ENCODE data around the gene AP5S1. TPM values are rescaled to one million over a fixed set of nuclear protein-coding genes. Genes with fewer than 3 reads are reported as not detected.
"Not testable (repeated sequence)": the region's sequence is repeated elsewhere in the genome, so short reads cannot be mapped to it uniquely, and the experiment has no call there.

AP5S1 gene
- total RNA-seq, 1 experiment from 2014 or later: 18.3 TPM

GRCh38 chr20:3786665-3787323, 33.6 kb upstream of the AP5S1 start, which contains the start of gene CENPB:
TSS of gene CENPB (minus strand) at chr20:3786740. CDS start at chr20:3786483, 257 bp downstream.
- H3K36me3 ChIP-seq (ENCODE audit: low read depth): no peaks in the 10 kb centered on the region
- ChIA-PET POLR2A (ENCODE audit: unreplicated experiment) (interaction anchor here (0.6 to 1.0 kb wide), 7 partner anchors 9 to 136 kb away, joined by 3 to 15 read pairs (median 4); partner anchors contain the start of gene ADISSP), CTCF (interaction anchor here (0.6 to 2.1 kb wide), 5 partner anchors 18 to 62 kb away, joined by 4 to 12 read pairs (median 6); partner anchors contain the start of gene AP5S1)
- intact Hi-C loops (cut with micrococcal nuclease; ENCODE audit: unreplicated experiment): loop anchor here (1.0 to 10.0 kb wide), 5 partner anchors 34 to 318 kb away; partner anchors contain the start of genes AP5S1, MAVS and RNF24
- H3K9me2 ChIP-seq (ENCODE audit: insufficient read depth): no peaks in the 10 kb centered on the region
- peaks cover 34% of the 10 kb centered on the region for H3K79me2 ChIP-seq (ENCODE audit: low read depth)
- peaks cover 21% of the 10 kb centered on the region for H3F3A ChIP-seq (ENCODE audit: insufficient read depth, low read depth)
- BruUV-seq (replicated peaks): no TSS peak
- H3K4me2 ChIP-seq: peak within 1 kb of the TSS; percentile 97
- DNase-seq: peak; percentile 59 to 96
- H4K20me1 ChIP-seq (ENCODE audit: insufficient read depth): peaks cover 34% of the 10 kb centered on the region
- TF ChIP-seq EZH2 (IDR thresholded peaks at IDR 0.05; ENCODE audit: low read depth) (no peak), CTCF (conservative IDR thresholded peaks at IDR 0.05) (peak; percentile 56; the same call in 1 of the 2 replicates)
- no peaks in the 10 kb centered on the region for H3K9me3 ChIP-seq (ENCODE audit: insufficient read depth, low read depth)
- H3K27ac ChIP-seq: no peak within 1 kb of the TSS
- H3K27me3 ChIP-seq (ENCODE audit: insufficient read depth, low read depth): no peaks in the 10 kb centered on the region
- peak within 1 kb of the TSS; percentile 82 for H2AFZ ChIP-seq
- H3K4me1 ChIP-seq (replicated peaks; ENCODE audit: insufficient read depth): peaks cover 36% of the 10 kb centered on the region
- peak within 1 kb of the TSS; percentile 68 for H3K4me3 ChIP-seq

GRCh38 chr20:3787324-3788014, 32.9 kb upstream of the AP5S1 start:
- ChIA-PET CTCF (interaction anchor here (0.6 to 2.1 kb wide), 6 partner anchors 19 to 63 kb away, joined by 3 to 12 read pairs (median 6); partner anchors contain the start of gene AP5S1), POLR2A (ENCODE audit: unreplicated experiment) (interaction anchor here (0.6 kb wide), 3 partner anchors 8 to 83 kb away, joined by 3 to 15 read pairs (median 3); partner anchors contain the start of gene CDC25B)
- intact Hi-C loops (cut with micrococcal nuclease; ENCODE audit: unreplicated experiment): loop anchor here (2.0 to 10.0 kb wide), 3 partner anchors 59 to 317 kb away; partner anchors contain the start of genes MAVS and RNF24
- peak overlapping the region; percentile 87 for H3K4me2 ChIP-seq
- no peak for DNase-seq
- no peaks in the 10 kb centered on the region for H3K9me3 ChIP-seq (ENCODE audit: insufficient read depth, low read depth)
- H3K4me1 ChIP-seq (replicated peaks; ENCODE audit: insufficient read depth): peaks cover 36% of the 10 kb centered on the region
- no peaks in the 10 kb centered on the region for H3K9me2 ChIP-seq (ENCODE audit: insufficient read depth)
- TF ChIP-seq EZH2 (IDR thresholded peaks at IDR 0.05; ENCODE audit: low read depth) (no peak), CTCF (conservative IDR thresholded peaks at IDR 0.05) (no peak)
- H3F3A ChIP-seq (ENCODE audit: insufficient read depth, low read depth): peaks cover 14% of the 10 kb centered on the region
- no peak overlapping the region for H3K27ac ChIP-seq
- H3K4me3 ChIP-seq: peak overlapping the region; percentile 62
- H4K20me1 ChIP-seq (ENCODE audit: insufficient read depth): peaks cover 30% of the 10 kb centered on the region
- TSS peak; percentile 58 for BruUV-seq (replicated peaks)
- H2AFZ ChIP-seq: peak overlapping the region; percentile 82
- peaks cover 34% of the 10 kb centered on the region for H3K79me2 ChIP-seq (ENCODE audit: low read depth)
- no peaks in the 10 kb centered on the region for H3K27me3 ChIP-seq (ENCODE audit: insufficient read depth, low read depth)
- no peaks in the 10 kb centered on the region for H3K36me3 ChIP-seq (ENCODE audit: low read depth)

GRCh38 chr20:3788685-3789155, 31.6 kb upstream of the AP5S1 start:
- H3K4me3 ChIP-seq: no peak overlapping the region
- H3K9me2 ChIP-seq (ENCODE audit: insufficient read depth): no peaks in the 10 kb centered on the region
- CTCF ChIA-PET: interaction anchor here (0.7 kb wide), 1 partner anchor 196 kb away, joined by 3 read pairs; no protein-coding TSS in a partner anchor
- H4K20me1 ChIP-seq (ENCODE audit: insufficient read depth): peaks cover 17% of the 10 kb centered on the region
- no peak overlapping the region for H3K4me2 ChIP-seq
- no peak overlapping the region for H3K27ac ChIP-seq
- peaks cover 8% of the 10 kb centered on the region for H3F3A ChIP-seq (ENCODE audit: insufficient read depth, low read depth)
- intact Hi-C loops (cut with micrococcal nuclease; ENCODE audit: unreplicated experiment): loop anchor here (10.0 kb wide), 2 partner anchors 226 to 316 kb away; partner anchors contain the start of gene RNF24
- no TSS peak for BruUV-seq (replicated peaks)
- H3K36me3 ChIP-seq (ENCODE audit: low read depth): no peaks in the 10 kb centered on the region
- peaks cover 24% of the 10 kb centered on the region for H3K4me1 ChIP-seq (replicated peaks; ENCODE audit: insufficient read depth)
- TF ChIP-seq CTCF (conservative IDR thresholded peaks at IDR 0.05) (no peak), EZH2 (IDR thresholded peaks at IDR 0.05; ENCODE audit: low read depth) (no peak)
- no peaks in the 10 kb centered on the region for H3K9me3 ChIP-seq (ENCODE audit: insufficient read depth, low read depth)
- POLR2A ChIA-PET (ENCODE audit: unreplicated experiment): no interaction called here
- no peak overlapping the region for H2AFZ ChIP-seq
- DNase-seq: no peak
- peaks cover 28% of the 10 kb centered on the region for H3K79me2 ChIP-seq (ENCODE audit: low read depth)
- H3K27me3 ChIP-seq (ENCODE audit: insufficient read depth, low read depth): no peaks in the 10 kb centered on the region

- H3K27me3 ChIP-seq (ENCODE audit: insufficient read depth, low read depth); H3K9me2 ChIP-seq (ENCODE audit: insufficient read depth); H3K4me2 ChIP-seq; H2AFZ ChIP-seq; DNase-seq; H3F3A ChIP-seq (ENCODE audit: insufficient read depth, low read depth); CTCF ChIA-PET; H3K27ac ChIP-seq; BruUV-seq (replicated peaks); H3K4me3 ChIP-seq; H3K9me3 ChIP-seq (ENCODE audit: insufficient read depth, low read depth); H3K36me3 ChIP-seq (ENCODE audit: low read depth): not testable (repeated sequence)
- POLR2A ChIA-PET (ENCODE audit: unreplicated experiment): interaction anchor here (0.6 kb wide), 1 partner anchor 79 kb away, joined by 3 read pairs; no protein-coding TSS in a partner anchor
- H3K4me1 ChIP-seq (replicated peaks; ENCODE audit: insufficient read depth): peaks cover 21% of the 10 kb centered on the region
- H4K20me1 ChIP-seq (ENCODE audit: insufficient read depth): peaks cover 14% of the 10 kb centered on the region
- intact Hi-C loops (cut with micrococcal nuclease; ENCODE audit: unreplicated experiment): loop anchor here (10.0 kb wide), 2 partner anchors 226 to 316 kb away; partner anchors contain the start of gene RNF24
- peaks cover 23% of the 10 kb centered on the region for H3K79me2 ChIP-seq (ENCODE audit: low read depth)
Measured at GRCh38 chr20:3789201-3789600, 31.1 kb upstream of the AP5S1 start.

Measured in PC-9 (cell line).